GM19238 (cell line): ENCODE data around the gene PCSK6.
"Not testable (repeated sequence)": the region's sequence is repeated elsewhere in the genome, so short reads cannot be mapped to it uniquely, and the experiment has no call there.

Source experiments
- DNase-seq: peaks from one replicate; pipeline ENCODE4 v3.0.0; 2011; ENCODE audit warnings: low spot score; ENCODE audit not compliant: insufficient read length

Gene PCSK6

GRCh38 chr15:101380146-101380545, 109.4 kb downstream of the PCSK6 start:
- no peak for DNase-seq

- DNase-seq: no peak
These were observed 109.9 kb downstream of the PCSK6 start for GRCh38 chr15:101379647-101380046.

- DNase-seq: no peak
These were observed 110.6 kb downstream of the PCSK6 start for GRCh38 chr15:101378879-101379278.

GRCh38 chr15:101378171-101378755, 111.2 kb downstream of the PCSK6 start:
- no peak for DNase-seq

GRCh38 chr15:101376615-101377395, 112.7 kb downstream of the PCSK6 start:
- DNase-seq: no peak

GRCh38 chr15:101375006-101375405, 114.5 kb downstream of the PCSK6 start:
- not testable (repeated sequence) for DNase-seq

- no peak for DNase-seq
These were observed 115.2 kb downstream of the PCSK6 start for GRCh38 chr15:101374326-101374725.

GRCh38 chr15:101373577-101373976, 115.9 kb downstream of the PCSK6 start:
- DNase-seq: no peak

- no peak for DNase-seq
These were observed 116.5 kb downstream of the PCSK6 start for GRCh38 chr15:101372960-101373525.

GRCh38 chr15:101372149-101372577, 117.3 kb downstream of the PCSK6 start:
- no peak for DNase-seq

- DNase-seq: no peak
These were observed 118.0 kb downstream of the PCSK6 start for GRCh38 chr15:101371519-101371918.

GRCh38 chr15:101371081-101371480, 118.4 kb downstream of the PCSK6 start:
- DNase-seq: no peak

GRCh38 chr15:101370330-101371024, 119.0 kb downstream of the PCSK6 start:
- no peak for DNase-seq

- DNase-seq: no peak
These were observed 119.8 kb downstream of the PCSK6 start for GRCh38 chr15:101369676-101370075.

- DNase-seq: no peak
These were observed 120.5 kb downstream of the PCSK6 start for GRCh38 chr15:101368861-101369642.

- no peak for DNase-seq
These were observed 121.3 kb downstream of the PCSK6 start for GRCh38 chr15:101368086-101368780.

GRCh38 chr15:101366853-101367252, 122.7 kb downstream of the PCSK6 start:
- DNase-seq: no peak

- no peak for DNase-seq
These were observed 126.4 kb downstream of the PCSK6 start for GRCh38 chr15:101362986-101363566.

GRCh38 chr15:101362359-101362758, 127.1 kb downstream of the PCSK6 start:
- no peak for DNase-seq

GRCh38 chr15:101361418-101361817, 128.1 kb downstream of the PCSK6 start:
- no peak for DNase-seq
